Temporal lobe (tissue), 2 donors: ENCODE results near the gene NFATC2. TPM values are rescaled to one million over a fixed set of nuclear protein-coding genes. Genes with fewer than 3 reads are reported as not detected.

Experiments used
- small RNA-seq: library from RNA; depleted of rRNA; stranded (forward); fragments of <200 nt; gene quantifications from one replicate; pipeline ENCODE3, GENCODE V24; 2014; ENCODE audit warnings: low replicate concordance
- total RNA-seq: library from RNA; depleted of rRNA; stranded (reverse); fragments of >200 nt; gene quantifications from one replicate; pipeline ENCODE4 v1.2.3, GENCODE V29; 2014

Gene NFATC2
- total RNA-seq, 1 donor from 2014 or later = 0.49 TPM

Small RNAs within 50 kb of the gene (small RNA-seq; reads per million reads assigned to genes)
- not detected for gene MIR3194

Other genes starting within 250 kb of the NFATC2 start
- 242 TPM for gene ATP9A, start 225.7 kb upstream of the NFATC2 start, total RNA-seq